ENCODE data around the gene DNM1L.

DNA sequence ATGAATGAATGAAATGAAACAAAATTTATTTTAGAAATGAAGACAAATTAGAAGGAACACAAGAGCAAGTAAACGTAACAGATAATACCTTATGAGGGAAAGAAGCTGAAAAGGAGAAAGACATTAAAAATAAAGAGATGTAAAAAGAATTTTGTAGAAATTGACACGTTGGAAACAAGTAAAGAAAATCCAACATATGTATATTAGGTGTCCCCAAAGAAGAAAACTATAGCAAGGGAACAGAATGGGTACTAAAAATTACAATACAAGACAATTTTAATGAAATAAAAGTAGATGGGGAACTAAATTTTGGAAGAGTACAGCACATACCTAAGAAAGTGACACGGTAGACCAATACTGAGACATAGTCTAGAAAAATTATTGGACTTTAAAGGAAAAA is 16.7 kb downstream of the DNM1L start:
- TF ChIP-seq POLR2A (IDR thresholded peaks at IDR 0.05; ENCODE audit: low read length) (no peak), SMC3 (IDR thresholded peaks at IDR 0.05) (no peak), CHD2 (IDR thresholded peaks at IDR 0.05; ENCODE audit: low read length, partially characterized antibody) (no peak)
- TF ChIP-seq, protein P1, sequence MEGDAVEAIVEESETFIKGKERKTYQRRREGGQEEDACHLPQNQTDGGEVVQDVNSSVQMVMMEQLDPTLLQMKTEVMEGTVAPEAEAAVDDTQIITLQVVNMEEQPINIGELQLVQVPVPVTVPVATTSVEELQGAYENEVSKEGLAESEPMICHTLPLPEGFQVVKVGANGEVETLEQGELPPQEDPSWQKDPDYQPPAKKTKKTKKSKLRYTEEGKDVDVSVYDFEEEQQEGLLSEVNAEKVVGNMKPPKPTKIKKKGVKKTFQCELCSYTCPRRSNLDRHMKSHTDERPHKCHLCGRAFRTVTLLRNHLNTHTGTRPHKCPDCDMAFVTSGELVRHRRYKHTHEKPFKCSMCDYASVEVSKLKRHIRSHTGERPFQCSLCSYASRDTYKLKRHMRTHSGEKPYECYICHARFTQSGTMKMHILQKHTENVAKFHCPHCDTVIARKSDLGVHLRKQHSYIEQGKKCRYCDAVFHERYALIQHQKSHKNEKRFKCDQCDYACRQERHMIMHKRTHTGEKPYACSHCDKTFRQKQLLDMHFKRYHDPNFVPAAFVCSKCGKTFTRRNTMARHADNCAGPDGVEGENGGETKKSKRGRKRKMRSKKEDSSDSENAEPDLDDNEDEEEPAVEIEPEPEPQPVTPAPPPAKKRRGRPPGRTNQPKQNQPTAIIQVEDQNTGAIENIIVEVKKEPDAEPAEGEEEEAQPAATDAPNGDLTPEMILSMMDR (IDR thresholded peaks at IDR 0.05), result no peak

Data from A549 (cell line).